GM12874 (cell line): ENCODE measurements around the gene OR10P1.

Experiments
- TF ChIP-seq, protein P1 (sequence below): IDR thresholded peaks from 2 replicates; pipeline ENCODE4 v1.5.1; 2011; ENCODE audit warnings: low read depth, mild to moderate bottlenecking, control low read depth, low read length, moderate library complexity; ENCODE audit not compliant: insufficient read depth

Gene OR10P1

DNA sequence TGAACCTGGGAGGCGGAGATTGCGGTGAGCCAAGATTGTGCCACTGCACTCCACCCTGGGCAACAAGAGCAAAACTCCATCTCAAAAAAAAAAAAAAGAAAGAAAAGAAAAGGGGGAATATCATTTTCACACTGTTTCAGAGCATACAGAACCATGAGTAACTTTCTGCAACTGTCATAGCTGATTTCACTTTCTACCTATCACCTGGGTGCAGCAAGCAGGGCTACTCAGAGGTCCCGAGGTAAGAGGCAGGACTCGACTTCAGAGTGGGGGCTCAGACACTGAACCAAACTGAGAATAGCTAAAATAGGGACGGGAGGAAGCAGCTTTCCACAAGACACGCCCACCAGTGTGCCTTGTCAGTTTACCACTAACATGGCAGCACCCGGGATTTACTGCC is 29.8 kb downstream of the OR10P1 start:
- TF ChIP-seq, protein P1, sequence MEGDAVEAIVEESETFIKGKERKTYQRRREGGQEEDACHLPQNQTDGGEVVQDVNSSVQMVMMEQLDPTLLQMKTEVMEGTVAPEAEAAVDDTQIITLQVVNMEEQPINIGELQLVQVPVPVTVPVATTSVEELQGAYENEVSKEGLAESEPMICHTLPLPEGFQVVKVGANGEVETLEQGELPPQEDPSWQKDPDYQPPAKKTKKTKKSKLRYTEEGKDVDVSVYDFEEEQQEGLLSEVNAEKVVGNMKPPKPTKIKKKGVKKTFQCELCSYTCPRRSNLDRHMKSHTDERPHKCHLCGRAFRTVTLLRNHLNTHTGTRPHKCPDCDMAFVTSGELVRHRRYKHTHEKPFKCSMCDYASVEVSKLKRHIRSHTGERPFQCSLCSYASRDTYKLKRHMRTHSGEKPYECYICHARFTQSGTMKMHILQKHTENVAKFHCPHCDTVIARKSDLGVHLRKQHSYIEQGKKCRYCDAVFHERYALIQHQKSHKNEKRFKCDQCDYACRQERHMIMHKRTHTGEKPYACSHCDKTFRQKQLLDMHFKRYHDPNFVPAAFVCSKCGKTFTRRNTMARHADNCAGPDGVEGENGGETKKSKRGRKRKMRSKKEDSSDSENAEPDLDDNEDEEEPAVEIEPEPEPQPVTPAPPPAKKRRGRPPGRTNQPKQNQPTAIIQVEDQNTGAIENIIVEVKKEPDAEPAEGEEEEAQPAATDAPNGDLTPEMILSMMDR, result no peak

DNA sequence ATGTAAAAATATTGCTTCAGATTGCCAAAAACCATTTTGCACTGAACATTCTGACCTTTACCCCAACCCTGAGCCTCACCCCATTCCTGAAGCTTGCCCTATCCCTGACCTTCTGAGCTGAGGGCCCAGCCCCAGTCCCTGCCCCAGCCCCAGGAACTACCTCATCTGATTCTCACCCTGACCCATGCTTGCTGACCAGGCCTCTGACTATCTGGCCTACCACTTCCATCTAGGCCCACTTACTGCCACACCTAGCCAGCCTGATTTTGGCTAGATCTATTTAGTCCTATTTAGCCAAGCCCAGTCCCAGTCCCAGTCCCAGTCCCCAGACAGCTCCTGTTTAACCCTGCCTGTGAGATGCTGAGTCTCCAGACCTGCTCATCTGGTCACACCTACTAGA is 33.6 kb downstream of the OR10P1 start:
- TF ChIP-seq, protein P1, result no peak

DNA sequence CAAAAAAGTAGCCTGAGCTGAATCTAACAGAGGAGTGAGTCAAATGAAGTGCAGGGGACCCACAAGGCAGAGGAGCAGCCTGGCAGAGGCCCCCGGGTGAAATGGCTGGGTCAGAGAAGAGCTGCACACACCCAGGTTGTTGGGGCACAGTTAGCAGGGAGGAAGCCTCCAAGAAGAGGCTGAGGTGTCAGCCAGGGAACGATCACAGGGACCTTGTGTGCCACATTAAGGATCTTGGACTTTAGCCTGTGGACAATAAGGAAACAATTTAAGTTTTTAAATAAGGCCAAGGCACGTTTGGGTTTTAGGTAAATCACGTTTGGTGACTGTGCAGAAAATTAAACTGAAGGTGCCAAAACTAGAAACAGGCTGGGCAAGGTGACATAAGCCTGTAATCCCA is 35.1 kb downstream of the OR10P1 start:
- TF ChIP-seq, protein P1, result no peak

DNA sequence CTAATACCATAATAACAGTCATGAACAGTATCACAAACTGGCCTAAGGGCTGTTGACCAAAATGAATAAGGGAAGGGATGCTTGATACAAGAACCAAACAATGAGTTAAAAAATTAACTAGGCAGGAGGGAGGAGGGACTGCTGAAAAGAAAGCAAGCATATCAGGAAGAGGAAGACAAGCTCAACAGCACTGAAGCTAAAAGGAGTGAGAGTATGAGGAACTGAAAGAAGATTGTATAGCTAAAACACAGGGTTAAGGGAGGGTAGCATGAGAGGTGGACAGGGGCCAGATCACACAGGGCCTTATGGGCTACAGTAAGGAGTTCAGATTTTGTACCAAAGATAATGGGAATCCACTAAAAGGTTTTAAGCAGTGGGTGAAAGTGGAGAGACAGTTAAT is 36.9 kb downstream of the OR10P1 start:
- TF ChIP-seq, protein P1, result no peak

DNA sequence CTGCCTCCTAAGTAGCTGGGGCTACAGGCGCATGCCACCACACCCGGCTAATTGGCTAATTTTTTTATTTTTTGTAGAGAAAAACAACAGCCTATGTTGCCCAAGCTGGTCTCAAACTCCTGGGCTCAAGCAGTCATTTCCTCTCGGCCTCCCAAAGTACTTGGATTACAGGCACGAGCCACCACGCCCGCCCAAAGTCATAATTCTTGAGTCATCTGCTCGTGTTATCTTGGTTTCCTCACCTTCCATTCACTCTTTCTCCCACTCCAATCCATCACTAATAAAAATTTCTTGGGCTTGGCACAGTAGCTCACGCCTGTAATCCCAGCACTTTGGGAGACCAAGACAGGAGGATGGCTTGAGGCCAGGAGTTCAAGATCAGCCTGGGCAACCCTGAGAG is 39.0 kb downstream of the OR10P1 start:
- TF ChIP-seq, protein P1, result no peak

DNA sequence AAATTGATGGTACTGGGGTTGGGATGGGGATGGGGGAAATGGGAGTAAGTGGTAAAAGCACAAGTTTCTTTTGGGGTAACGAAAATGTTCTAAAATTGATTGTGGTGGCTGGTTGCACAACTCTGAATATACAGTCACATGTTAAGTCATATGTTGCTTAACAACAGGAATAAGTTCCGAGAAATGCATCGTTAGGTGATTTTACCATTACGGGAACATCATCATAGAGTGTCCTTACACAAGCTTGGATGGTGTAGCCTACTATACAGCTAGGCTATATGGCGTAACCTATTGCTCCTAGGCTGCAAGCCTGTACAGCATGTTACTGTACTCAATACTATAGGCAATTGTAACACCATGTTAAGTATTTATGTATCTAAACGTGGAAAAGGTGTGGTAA is 40.0 kb downstream of the OR10P1 start:
- TF ChIP-seq, protein P1, result no peak

DNA sequence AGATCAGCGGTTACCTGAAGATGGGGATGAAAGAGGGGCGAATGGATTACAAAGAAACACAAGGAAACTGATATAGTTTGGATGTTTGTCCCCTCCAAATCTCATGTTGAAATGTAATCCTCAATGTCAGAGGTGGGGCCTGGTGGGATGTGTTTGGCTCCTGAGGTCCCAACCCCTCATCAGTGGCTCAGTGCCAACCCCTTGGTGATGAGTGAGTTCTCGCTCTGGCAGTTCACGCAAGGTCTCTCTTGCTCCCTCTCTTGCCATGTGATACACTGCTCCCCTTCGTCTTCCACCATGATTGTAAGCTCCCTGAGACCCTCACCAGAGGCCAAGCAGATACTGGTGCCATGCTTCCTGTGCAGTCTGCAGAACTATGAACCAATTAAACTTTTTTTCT is 43.0 kb downstream of the OR10P1 start:
- TF ChIP-seq, protein P1, result no peak
